Activated naive CD8-positive, alpha-beta T cell treated with anti-CD3 and anti-CD28 coated beads, Interleukin-2, amount 50 U/mL, for 24 hours (primary cell): ENCODE results near the gene PVALB.

ENCODE experiments used
- ATAC-seq: fragments of 150-1000 bp; cut with Tn5 transposase; one replicate; pipeline ENCODE4 v1.10.0; 2021
- DNase-seq: peaks from one replicate; pipeline ENCODE4 v3.0.0; 2021
- H3K27ac Mint-ChIP-seq: one replicate; pipeline ENCODE4 v1.8.0; 2021; ENCODE audit warnings: mild to moderate bottlenecking, mixed read lengths
- H3K27me3 Mint-ChIP-seq: one replicate; pipeline ENCODE4 v1.8.0; 2021; ENCODE audit warnings: mixed read lengths
- H3K36me3 Mint-ChIP-seq: one replicate; pipeline ENCODE4 v1.8.0; 2021; ENCODE audit warnings: low read depth, mixed read lengths
- H3K4me1 Mint-ChIP-seq: one replicate; pipeline ENCODE4 v1.8.0; 2021; ENCODE audit warnings: mixed read lengths
- H3K4me3 Mint-ChIP-seq: one replicate; pipeline ENCODE4 v1.8.0; 2021; ENCODE audit warnings: mild to moderate bottlenecking, moderate library complexity, mixed read lengths
- H3K9me3 Mint-ChIP-seq: one replicate; pipeline ENCODE4 v1.8.0; 2021; ENCODE audit warnings: mixed read lengths

PVALB gene

DNA sequence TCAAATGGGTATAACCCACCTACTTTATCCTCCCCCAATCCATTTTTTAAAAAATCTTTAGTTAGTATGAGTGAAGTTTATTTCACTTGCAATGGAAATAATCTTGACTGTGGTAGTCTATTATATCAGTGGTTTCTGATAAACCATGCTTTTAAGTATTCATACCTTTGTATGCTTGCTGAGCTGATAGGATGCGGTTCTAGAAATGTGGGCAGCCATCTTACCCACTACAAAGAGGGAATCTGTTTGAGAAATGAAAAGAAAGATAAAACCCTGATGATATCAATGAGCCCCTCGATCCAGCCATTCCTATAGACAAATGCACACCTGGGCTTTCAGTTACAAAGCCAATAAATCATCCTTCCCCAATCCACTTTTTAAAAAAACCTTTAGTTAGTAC is 13.8 kb upstream of the PVALB start:
- DNase-seq (no peak), ATAC-seq (no peak)
- Mint-ChIP-seq H3K4me3 (no peak overlapping the region), H3K27me3 (peaks cover 32% of the 10 kb centered on the region), H3K9me3 (no peaks in the 10 kb centered on the region), H3K4me1 (peaks cover 10% of the 10 kb centered on the region), H3K27ac (no peak overlapping the region), H3K36me3 (peaks cover 3% of the 10 kb centered on the region)

DNA sequence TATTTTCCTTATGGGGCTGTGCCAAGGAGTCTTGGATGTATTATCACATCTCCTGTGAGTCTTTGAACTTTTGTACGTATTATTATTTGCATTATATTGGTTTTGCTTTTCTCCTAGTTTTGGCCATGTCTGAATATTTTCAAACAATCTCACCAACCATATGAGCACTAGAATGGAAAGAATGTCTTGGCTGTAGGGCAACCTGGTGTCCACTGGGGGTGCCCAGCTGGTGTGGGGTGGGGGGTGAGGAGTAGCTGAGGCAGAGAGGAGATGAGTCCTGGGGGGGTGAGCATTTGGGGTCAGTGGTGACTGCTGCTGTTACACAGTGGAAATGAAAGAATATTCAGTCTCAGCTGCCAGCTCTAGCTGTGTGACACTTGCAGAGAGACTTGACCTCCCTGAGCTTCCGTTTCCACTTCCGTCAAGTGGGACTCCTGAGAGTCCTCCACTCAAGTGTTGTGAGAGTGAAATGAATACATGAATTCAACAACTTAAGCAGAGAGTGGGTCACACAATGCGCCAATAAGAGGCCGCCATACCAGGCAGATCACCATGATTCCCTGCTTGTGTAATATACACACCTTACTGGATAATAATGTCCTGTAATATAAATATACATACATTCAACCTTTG is 12.7 kb upstream of the PVALB start:
- peaks cover 34% of the 10 kb centered on the region for H3K27me3 Mint-ChIP-seq
- H3K4me3 Mint-ChIP-seq: no peak overlapping the region

DNA sequence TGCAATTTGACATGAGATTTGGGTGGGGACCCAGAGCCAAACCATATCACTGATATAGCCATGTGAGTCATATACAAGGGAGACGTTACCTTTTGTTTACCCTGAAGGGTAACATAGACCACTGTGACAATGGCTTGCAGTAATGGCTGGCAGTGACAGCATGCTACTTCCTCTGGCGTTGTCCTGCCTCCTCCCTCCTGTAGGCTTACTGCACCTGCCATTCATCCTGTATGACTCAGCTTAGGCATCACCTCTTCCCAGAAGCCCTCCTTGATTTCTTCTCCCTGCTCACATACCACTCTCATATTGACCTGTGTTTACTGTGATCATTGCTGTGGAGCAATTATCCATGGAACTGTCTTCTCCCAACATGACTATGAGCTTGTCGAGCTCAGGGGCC is 12.0 kb upstream of the PVALB start:
- DNase-seq: no peak
- Mint-ChIP-seq H3K9me3 (no peaks in the 10 kb centered on the region), H3K27me3 (peaks cover 35% of the 10 kb centered on the region), H3K27ac (no peak overlapping the region), H3K36me3 (peaks cover 3% of the 10 kb centered on the region), H3K4me1 (peaks cover 10% of the 10 kb centered on the region), H3K4me3 (no peak overlapping the region)
- ATAC-seq: peak; percentile 46

More for the DNA sequence above, 12.7 kb upstream of the PVALB start:
- ATAC-seq: no peak
- H3K27ac Mint-ChIP-seq: no peak overlapping the region
- H3K36me3 Mint-ChIP-seq: peaks cover 3% of the 10 kb centered on the region
- H3K9me3 Mint-ChIP-seq: no peaks in the 10 kb centered on the region
- no peak for DNase-seq
- H3K4me1 Mint-ChIP-seq: peaks cover 10% of the 10 kb centered on the region

DNA sequence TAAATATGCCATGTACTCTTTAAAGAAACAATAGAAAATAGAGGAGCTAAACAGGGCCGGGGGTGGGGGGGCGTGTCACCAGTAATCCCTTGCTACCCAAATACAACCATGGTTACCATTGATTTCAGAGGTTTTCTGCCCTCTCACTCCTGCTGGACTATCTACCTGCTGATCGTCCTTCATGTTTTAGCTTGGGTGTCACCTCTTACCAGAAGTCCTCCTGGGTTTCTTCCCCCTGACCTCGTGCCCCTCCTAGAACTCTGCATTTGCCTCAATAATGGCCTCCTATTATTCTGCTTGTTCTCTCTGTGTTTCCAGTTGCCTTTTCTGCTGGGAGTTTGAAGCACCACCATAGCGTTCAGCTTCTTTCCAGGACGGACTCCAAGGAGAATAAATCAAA is 9.4 kb upstream of the PVALB start:
- ATAC-seq (no peak), DNase-seq (no peak)
- Mint-ChIP-seq H3K9me3 (no peaks in the 10 kb centered on the region), H3K4me1 (peaks cover 6% of the 10 kb centered on the region), H3K36me3 (no peaks in the 10 kb centered on the region), H3K27me3 (peaks cover 24% of the 10 kb centered on the region), H3K4me3 (no peak overlapping the region), H3K27ac (no peak overlapping the region)

DNA sequence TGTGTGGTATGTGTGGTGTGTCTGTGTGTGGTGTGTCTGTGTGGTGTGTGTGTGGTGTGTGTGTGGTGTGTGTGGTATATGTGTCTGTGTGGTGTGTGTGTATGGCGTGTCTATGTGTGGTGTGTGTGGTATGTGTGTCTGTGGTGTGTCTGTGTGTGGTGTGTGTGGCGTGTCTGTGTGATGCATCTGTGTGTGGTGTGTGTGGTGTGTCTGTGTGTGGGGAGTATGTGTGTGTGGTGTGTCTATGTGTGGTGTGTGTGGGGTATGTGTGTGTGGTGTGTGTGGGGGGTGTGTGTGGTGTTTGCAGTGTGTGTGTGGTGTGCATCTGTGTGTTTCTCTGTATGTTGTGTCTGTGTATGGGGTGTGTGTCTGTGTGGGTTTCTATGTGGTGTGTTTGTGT is 7.8 kb upstream of the PVALB start:
- no peaks in the 10 kb centered on the region for H3K36me3 Mint-ChIP-seq
- no peaks in the 10 kb centered on the region for H3K4me1 Mint-ChIP-seq
- H3K27ac Mint-ChIP-seq: no peak overlapping the region
- H3K9me3 Mint-ChIP-seq: no peaks in the 10 kb centered on the region
- no peak overlapping the region for H3K4me3 Mint-ChIP-seq
- ATAC-seq (no peak), DNase-seq (no peak)
- peaks cover 22% of the 10 kb centered on the region for H3K27me3 Mint-ChIP-seq

DNA sequence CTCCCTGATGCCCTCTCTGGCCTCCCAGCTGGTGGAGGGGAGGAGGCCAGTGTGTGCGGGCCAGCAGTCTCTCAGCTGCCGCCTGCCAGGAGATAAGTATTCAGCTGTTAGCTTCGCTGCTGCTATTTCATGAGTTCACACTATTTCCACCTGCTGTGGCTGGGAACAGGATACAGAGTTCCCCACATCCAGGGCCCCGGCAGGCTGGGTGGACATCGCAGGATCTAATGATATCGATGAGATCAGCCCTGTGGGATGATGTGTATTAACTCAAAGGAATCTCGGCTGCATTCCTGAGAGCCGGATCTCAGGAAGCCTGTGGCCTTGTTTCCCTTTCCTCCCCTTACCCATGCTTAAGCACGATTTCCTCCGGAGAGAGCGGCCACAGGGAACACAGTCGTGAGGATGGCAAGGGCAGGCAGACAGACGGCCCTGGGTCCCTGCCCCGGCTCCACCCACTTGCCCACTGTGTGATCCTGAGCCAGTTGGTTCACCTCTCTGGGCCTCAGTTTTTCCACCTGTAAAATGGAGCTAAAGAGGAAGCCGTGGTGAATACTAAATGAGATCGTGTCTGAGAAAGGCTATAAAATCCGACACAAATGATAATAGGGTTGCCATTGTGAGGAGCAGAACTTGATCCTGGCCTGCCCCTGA is 6.5 kb upstream of the PVALB start:
- Mint-ChIP-seq H3K27ac (no peak overlapping the region), H3K4me1 (no peaks in the 10 kb centered on the region), H3K36me3 (no peaks in the 10 kb centered on the region), H3K27me3 (peaks cover 24% of the 10 kb centered on the region), H3K4me3 (no peak overlapping the region), H3K9me3 (no peaks in the 10 kb centered on the region)
- DNase-seq (no peak), ATAC-seq (no peak)

DNA sequence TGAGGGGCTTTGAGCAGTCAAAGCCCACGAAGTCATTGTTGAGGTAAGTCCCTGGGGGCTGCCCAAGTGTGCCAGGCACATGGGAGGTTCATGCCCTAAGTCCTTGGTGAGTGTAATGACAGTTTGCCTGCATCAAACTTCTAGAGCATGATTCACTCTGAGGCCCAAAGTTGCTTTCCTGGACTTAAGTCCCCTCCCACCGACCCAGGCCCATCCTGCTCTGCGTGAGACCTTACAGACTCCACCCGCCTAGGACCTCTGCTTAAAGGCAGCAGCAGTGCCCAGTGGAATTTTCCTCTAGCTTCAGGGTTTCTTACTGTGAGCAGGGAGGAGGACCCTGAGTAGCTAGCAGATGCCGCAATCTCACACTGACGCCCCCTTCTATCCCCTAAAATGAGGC is 5.7 kb upstream of the PVALB start:
- Mint-ChIP-seq H3K4me3 (no peak overlapping the region), H3K4me1 (no peaks in the 10 kb centered on the region), H3K36me3 (no peaks in the 10 kb centered on the region), H3K27me3 (peaks cover 29% of the 10 kb centered on the region), H3K27ac (no peak overlapping the region), H3K9me3 (no peaks in the 10 kb centered on the region)
- DNase-seq: no peak
- ATAC-seq: no peak

DNA sequence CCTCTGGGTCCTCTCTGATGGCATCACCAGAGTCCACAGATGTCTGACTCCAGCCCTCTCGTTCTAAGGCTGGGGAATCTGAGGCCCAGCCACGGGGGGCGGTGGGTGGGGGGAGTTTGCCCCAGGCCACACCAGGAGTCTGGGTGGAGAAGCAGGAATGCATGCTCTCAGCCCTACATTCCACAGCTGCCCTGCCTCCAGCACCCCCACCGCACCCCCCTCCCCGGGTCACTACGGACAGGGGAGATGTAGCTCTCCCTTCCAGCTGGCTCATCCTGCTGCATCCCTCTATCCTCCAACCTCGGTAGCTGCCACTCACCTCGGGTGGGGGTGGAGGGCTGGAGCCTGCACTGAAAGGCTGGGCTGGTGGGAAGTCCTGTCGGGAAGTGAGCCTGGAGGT is 2.3 kb upstream of the PVALB start:
- H3K4me1 Mint-ChIP-seq: peaks cover 4% of the 10 kb centered on the region
- H3K4me3 Mint-ChIP-seq: no peak overlapping the region
- H3K27me3 Mint-ChIP-seq: peaks cover 41% of the 10 kb centered on the region
- H3K9me3 Mint-ChIP-seq: no peaks in the 10 kb centered on the region
- DNase-seq (no peak), ATAC-seq (no peak)
- no peaks in the 10 kb centered on the region for H3K36me3 Mint-ChIP-seq
- no peak overlapping the region for H3K27ac Mint-ChIP-seq

DNA sequence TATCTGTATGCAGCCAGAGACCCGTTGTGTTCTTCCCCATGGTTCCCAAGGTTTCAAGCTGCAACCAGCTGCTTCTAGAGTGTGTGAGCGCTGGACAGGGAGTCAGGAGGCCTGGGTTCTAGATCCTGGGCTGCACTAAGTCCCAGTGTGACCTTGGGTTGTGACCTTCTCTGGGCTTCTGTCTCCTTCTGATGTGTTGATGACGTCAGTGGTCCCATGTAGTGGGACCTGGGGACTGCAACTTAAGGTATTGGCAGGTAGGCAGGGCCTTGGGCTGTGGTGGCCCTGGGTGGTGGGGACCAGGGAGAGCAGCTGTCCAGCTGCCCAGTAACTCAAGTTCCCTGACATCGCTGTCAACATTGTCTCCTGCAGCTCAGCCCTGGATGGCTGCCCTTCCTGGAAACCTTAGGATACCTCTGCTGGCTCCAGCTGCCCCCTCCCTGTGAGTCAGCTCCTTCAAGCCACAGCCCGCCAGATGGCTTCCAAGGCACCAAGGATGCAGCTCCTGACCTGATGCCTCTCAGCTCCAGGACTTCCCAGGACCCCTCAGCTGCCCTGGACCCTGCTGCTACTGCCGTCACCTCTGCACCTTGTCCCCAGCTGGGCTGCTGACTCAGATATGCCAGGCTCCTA is 1.3 kb upstream of the PVALB start:
- Mint-ChIP-seq H3K27ac (no peak overlapping the region), H3K27me3 (peaks cover 48% of the 10 kb centered on the region), H3K9me3 (no peaks in the 10 kb centered on the region), H3K36me3 (no peaks in the 10 kb centered on the region), H3K4me1 (peaks cover 4% of the 10 kb centered on the region), H3K4me3 (no peak overlapping the region)
- ATAC-seq: no peak
- DNase-seq: no peak

DNA sequence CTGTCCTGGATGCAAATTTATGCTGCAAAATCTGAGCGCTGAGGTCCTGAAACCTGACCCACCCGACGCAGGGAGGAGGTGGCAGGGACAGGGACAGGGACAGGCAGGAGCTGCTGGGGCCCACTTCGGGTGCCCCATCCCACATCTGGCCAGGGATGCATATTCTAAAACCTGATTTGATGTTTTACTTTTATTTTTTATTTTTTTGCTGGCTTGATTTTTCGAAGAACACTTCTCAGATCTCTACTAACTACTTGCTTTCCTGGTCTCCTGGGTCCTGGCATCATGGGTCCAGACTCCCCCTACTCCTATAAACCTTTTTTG is 652 bp upstream of the PVALB start:
- ATAC-seq (no peak), DNase-seq (no peak)
- Mint-ChIP-seq H3K9me3 (no peaks in the 10 kb centered on the region), H3K27ac (no peak overlapping the region), H3K27me3 (peaks cover 51% of the 10 kb centered on the region), H3K4me3 (no peak overlapping the region), H3K4me1 (peaks cover 4% of the 10 kb centered on the region), H3K36me3 (no peaks in the 10 kb centered on the region)

DNA sequence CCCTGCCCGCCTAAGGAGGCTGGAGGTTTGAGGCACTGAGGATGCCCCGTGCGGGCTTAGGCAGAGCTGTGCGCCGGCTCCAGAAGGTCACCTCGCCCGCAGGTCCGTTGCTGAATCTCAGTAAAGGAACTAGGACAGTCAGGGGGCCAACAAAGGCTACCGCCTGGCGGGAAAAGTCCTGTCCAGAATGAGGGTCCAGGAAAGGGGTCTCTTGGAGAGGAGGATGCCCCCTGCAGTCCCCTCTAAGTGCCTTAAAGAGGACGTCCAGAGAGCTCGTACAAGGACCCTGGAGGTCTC is 548 bp downstream of the PVALB start:
- H3K4me1 Mint-ChIP-seq: peaks cover 4% of the 10 kb centered on the region
- DNase-seq (no peak), ATAC-seq (no peak)
- H3K27me3 Mint-ChIP-seq: peaks cover 51% of the 10 kb centered on the region
- H3K9me3 Mint-ChIP-seq: no peaks in the 10 kb centered on the region
- no peaks in the 10 kb centered on the region for H3K36me3 Mint-ChIP-seq
- no peak overlapping the region for H3K4me3 Mint-ChIP-seq
- H3K27ac Mint-ChIP-seq: no peak overlapping the region

DNA sequence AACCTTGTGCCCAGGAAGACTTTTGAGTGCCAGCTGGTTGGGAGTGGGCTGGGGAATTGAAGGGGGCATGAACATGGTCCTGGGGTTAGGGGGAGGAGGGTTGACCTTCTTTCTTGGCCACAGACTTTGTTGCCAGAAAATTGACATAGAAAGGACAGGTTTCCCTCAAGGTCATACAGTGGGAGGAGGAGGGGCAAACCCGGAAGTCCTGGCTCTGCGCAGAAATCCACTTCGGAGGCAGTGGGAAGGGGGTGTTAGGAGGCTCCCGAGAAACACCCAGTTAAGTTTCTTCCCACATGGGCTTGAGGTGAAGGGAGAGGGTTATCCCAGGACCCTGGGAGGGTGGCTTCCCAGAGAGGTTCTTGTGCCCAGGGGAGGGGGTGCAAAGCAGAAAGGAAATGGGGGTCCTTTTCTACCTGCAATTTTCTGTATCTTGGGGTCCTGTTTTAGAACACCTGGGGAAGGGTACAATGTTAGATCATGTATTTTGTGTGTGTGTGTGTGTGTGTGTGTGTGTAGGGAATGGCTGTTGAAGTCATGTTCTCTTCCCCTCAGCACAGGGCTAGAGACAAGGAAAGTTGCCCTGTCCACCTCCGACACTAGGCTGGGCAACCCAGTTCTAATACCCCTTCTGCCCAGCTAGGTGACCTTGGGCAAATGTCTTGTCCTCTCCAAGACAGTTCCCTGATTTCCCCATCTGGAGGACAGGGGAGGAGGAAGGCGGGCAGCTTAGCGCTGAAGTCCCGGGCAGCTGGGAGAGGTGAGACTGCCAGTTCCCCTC is 1.1 kb downstream of the PVALB start:
- ATAC-seq: no peak
- H3K4me1 Mint-ChIP-seq: peaks cover 4% of the 10 kb centered on the region
- no peak for DNase-seq
- H3K4me3 Mint-ChIP-seq: no peak overlapping the region
- no peaks in the 10 kb centered on the region for H3K9me3 Mint-ChIP-seq
- H3K36me3 Mint-ChIP-seq: no peaks in the 10 kb centered on the region
- peaks cover 48% of the 10 kb centered on the region for H3K27me3 Mint-ChIP-seq
- H3K27ac Mint-ChIP-seq: no peak overlapping the region

DNA sequence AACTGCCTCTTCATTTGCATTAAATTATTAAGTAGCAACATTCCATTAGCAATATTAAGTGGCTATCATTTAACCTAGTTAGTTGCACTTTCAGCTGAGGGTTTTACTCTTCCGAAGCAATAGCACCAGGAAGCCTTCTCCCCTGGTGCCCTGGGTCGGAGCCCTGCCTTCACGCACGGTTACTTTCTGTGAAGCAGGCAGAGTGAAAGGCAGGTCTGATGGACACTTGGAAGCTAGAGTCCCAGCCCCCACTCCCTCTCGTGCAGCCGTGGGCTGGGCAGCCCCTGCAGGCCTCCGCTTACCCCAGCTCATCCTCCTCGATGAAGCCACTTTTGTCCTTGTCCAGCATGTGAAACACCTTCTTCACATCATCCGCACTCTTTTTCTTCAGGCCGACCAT is 2.0 kb downstream of the PVALB start:
- no peak overlapping the region for H3K4me3 Mint-ChIP-seq
- H3K4me1 Mint-ChIP-seq: peaks cover 4% of the 10 kb centered on the region
- H3K9me3 Mint-ChIP-seq: no peaks in the 10 kb centered on the region
- ATAC-seq: no peak
- no peak overlapping the region for H3K27ac Mint-ChIP-seq
- H3K27me3 Mint-ChIP-seq: peaks cover 45% of the 10 kb centered on the region
- DNase-seq: no peak
- no peaks in the 10 kb centered on the region for H3K36me3 Mint-ChIP-seq

DNA sequence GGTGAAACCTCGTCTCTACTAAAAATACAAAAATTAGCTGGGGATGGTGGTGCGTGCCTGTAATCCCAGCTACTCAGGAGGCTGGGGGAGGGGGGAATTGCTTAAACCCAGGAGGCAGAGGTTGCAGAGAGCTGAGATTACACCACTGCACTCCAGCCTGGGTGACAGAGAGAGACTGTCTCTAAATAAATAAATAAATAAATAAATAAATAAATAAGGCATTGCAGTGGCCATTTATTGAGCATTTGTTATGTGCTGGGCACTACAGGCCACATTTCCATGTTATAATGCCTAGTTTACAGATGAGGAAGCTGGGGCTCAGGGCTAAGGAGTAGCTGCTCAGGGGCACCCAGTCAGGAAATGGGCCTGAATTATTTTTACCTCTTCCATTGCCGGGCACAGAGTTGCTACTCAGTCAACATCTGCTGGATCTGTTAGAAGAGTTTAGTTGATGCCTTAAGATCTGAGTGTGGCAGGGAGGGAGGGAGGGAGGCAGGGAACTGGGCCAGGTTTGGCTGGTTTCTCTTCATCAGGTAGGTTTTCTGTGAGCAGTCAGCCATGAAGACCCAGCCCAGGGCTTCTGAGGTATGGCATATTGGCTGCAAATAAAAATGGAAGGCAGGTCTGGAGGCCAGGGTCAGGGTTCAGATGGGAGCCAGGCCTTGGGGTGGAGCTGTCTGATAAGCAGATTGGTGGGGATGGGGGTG is 5.6 kb downstream of the PVALB start:
- DNase-seq: no peak
- Mint-ChIP-seq H3K9me3 (no peaks in the 10 kb centered on the region), H3K4me3 (no peak overlapping the region), H3K36me3 (no peaks in the 10 kb centered on the region), H3K27ac (no peak overlapping the region), H3K4me1 (peaks cover 18% of the 10 kb centered on the region), H3K27me3 (peaks cover 27% of the 10 kb centered on the region)
- no peak for ATAC-seq

DNA sequence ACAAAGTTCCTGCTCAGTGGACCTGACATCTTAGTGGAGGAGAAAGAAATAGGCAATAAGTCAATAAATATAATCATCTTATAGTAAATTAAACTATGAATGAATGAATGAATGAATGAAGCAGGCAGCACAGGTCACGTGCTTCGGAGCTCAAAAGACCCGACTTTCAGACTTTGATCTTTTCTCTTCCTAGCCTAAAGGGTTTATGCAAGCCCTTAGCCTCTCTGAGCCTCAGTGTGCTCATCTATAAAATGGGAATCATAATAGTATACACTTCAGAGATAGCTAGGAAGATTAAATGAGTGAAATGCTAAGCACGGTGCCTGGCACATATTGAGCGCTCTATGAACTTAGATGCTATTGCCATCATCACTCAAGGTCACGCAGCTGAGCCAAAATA is 7.5 kb downstream of the PVALB start:
- H3K36me3 Mint-ChIP-seq: no peaks in the 10 kb centered on the region
- H3K9me3 Mint-ChIP-seq: no peaks in the 10 kb centered on the region
- DNase-seq (no peak), ATAC-seq (no peak)
- H3K27ac Mint-ChIP-seq: no peak overlapping the region
- peaks cover 14% of the 10 kb centered on the region for H3K4me1 Mint-ChIP-seq
- no peak overlapping the region for H3K4me3 Mint-ChIP-seq
- H3K27me3 Mint-ChIP-seq: peaks cover 11% of the 10 kb centered on the region
